ENCODE results near the gene MXRA8. TPM values are rescaled to one million over a fixed set of nuclear protein-coding genes. Genes with fewer than 3 reads are reported as not detected.

The MXRA8 gene
- total and polyA plus RNA-seq, 9 of the 15 experiments (the other 6 are each of a cell fraction or from before 2014, with no cell fraction given): 0.66 to 11.3 (median 6.3) TPM

GRCh38 chr1:1357871-1358432, 403 bp downstream of the MXRA8 start:
- Histone ChIP-seq H3K4me2 (ENCODE audit: insufficient read depth, low read length) (peak overlapping the region; percentile 71), H2AFZ (ENCODE audit: low read depth, low read length) (peak overlapping the region; percentile 99), H3K36me3 (ENCODE audit: control insufficient read depth, insufficient read depth, low read length) (no peaks in the 10 kb centered on the region), H3K9ac (ENCODE audit: insufficient read depth in 1 of 2, low read depth in 2 of 2, low read length in 2 of 2) (peak overlapping the region; percentile 74 to 89), H3K79me2 (ENCODE audit: control insufficient read depth, insufficient read depth, low read length) (peaks cover 10% of the 10 kb centered on the region; the same call in 2 of the 3 replicates), H4K20me1 (replicated peaks; ENCODE audit: control insufficient read depth, insufficient read depth, low read length) (no peaks in the 10 kb centered on the region), H3K9me1 (ENCODE audit: control insufficient read depth, insufficient read depth, low read length) (no peaks in the 10 kb centered on the region), H3K27ac (ENCODE audit: extremely low read depth, low read depth, low read length) (peak overlapping the region; percentile 74), H3K4me1 (replicated peaks in 1 of 2; ENCODE audit: control insufficient read depth in 2 of 2, insufficient read depth in 2 of 2, low read length in 2 of 2) (peaks cover 19 to 86% of the 10 kb centered on the region in 2 experiments), H3K27me3 (ENCODE audit: control insufficient read depth in 2 of 2, insufficient read depth in 2 of 2, low read length in 2 of 2) (no peaks in the 10 kb centered on the region; a peak in 1 of 5 replicates), H3K9me3 (replicated peaks; ENCODE audit: control insufficient read depth, insufficient read depth, low read depth, low read length) (0 out of 2 replicates have a peak, but pooled peaks cover 2% of the 10 kb centered on the region), H3K4me3 (peak overlapping the region; percentile 33)
- TSS peak; percentile 81 for BruUV-seq (replicated peaks)
- ATAC-seq (peak; percentile 6), FAIRE-seq (peak; percentile 6), DNase-seq (ENCODE audit: extremely low read depth in 1 of 4, low spot score in 3 of 4) (no peak)
- intact Hi-C loops (cut with micrococcal nuclease): no loop called here
- CTCF ChIA-PET (ENCODE audit: low intra/inter-chr PET ratio): no interaction called here
- in situ Hi-C loops (cut with MboI): no loop called here
- POLR2A ChIA-PET: interaction anchor here (1.0 to 1.3 kb wide), 2 partner anchors 12 to 14 kb away, joined by 3 to 5 read pairs; no protein-coding TSS in a partner anchor
- 40% methylated on average over 18 of the region's 18 CpGs for WGBS (ENCODE audit: insufficient coverage, low coverage, missing lambda C conversion rate)
- TF ChIP-seq NKRF (IDR thresholded peaks at IDR 0.05; ENCODE audit: borderline replicate concordance) (0 out of 2 replicates have a peak, but pooled peaks have one; percentile 14), ARNT (IDR thresholded peaks at IDR 0.05) (0 out of 4 replicates have a peak, but pooled peaks of 1 of the 2 experiments have one; percentile 11), HSF4 (CRISPR knock-in tag; IDR thresholded peaks at IDR 0.05; ENCODE audit: borderline replicate concordance) (no peak), JUN (IDR thresholded peaks at IDR 0.05; ENCODE audit: borderline replicate concordance, low read depth, low read length) (no peak), JUN (CRISPR knock-in tag; IDR thresholded peaks at IDR 0.05; ENCODE audit: borderline replicate concordance) (no peak), HINFP (tag; conservative IDR thresholded peaks at IDR 0.05; ENCODE audit: low read depth) (no peak), RAD21 (CRISPR knock-in tag; conservative IDR thresholded peaks at IDR 0.05 in 1 of 2, IDR thresholded peaks at IDR 0.05 in 1 of 2) (no peak), EHMT2 (IDR thresholded peaks at IDR 0.05) (no peak), KLF13 (tag; IDR thresholded peaks at IDR 0.05; ENCODE audit: borderline replicate concordance, low read depth) (no peak), POLR2G (IDR thresholded peaks at IDR 0.05; ENCODE audit: low read depth, low read length) (no peak), BRD9 (IDR thresholded peaks at IDR 0.05; ENCODE audit: low read depth, partially characterized antibody) (no peak), HLTF (IDR thresholded peaks at IDR 0.05) (no peak)
- TF ChIP-seq, protein P1, sequence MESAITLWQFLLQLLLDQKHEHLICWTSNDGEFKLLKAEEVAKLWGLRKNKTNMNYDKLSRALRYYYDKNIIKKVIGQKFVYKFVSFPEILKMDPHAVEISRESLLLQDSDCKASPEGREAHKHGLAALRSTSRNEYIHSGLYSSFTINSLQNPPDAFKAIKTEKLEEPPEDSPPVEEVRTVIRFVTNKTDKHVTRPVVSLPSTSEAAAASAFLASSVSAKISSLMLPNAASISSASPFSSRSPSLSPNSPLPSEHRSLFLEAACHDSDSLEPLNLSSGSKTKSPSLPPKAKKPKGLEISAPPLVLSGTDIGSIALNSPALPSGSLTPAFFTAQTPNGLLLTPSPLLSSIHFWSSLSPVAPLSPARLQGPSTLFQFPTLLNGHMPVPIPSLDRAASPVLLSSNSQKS (CRISPR knock-in tag; IDR thresholded peaks at IDR 0.05): no peak
- TF ChIP-seq, protein P2, sequence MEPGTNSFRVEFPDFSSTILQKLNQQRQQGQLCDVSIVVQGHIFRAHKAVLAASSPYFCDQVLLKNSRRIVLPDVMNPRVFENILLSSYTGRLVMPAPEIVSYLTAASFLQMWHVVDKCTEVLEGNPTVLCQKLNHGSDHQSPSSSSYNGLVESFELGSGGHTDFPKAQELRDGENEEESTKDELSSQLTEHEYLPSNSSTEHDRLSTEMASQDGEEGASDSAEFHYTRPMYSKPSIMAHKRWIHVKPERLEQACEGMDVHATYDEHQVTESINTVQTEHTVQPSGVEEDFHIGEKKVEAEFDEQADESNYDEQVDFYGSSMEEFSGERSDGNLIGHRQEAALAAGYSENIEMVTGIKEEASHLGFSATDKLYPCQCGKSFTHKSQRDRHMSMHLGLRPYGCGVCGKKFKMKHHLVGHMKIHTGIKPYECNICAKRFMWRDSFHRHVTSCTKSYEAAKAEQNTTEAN (CRISPR knock-in tag; IDR thresholded peaks at IDR 0.05): no peak
- TF ChIP-seq, protein P3, sequence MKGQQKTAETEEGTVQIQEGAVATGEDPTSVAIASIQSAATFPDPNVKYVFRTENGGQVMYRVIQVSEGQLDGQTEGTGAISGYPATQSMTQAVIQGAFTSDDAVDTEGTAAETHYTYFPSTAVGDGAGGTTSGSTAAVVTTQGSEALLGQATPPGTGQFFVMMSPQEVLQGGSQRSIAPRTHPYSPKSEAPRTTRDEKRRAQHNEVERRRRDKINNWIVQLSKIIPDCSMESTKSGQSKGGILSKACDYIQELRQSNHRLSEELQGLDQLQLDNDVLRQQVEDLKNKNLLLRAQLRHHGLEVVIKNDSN (CRISPR knock-in tag; IDR thresholded peaks at IDR 0.05): no peak
